Gastroesophageal sphincter (tissue), 4 donors: ENCODE results near the gene ELANE. TPM values are rescaled to one million over a fixed set of nuclear protein-coding genes. Genes with fewer than 3 reads are reported as not detected.

Source experiments
- ATAC-seq: fragments of 150-250 bp; one replicate; pipeline ENCODE4 v1.9.1; 2016; ENCODE audit warnings: mild to moderate bottlenecking, moderate library complexity
- H3K27ac ChIP-seq, 4 donors: fragments of 200-600 bp; sonication (generic) in 3 of 4; 1 replicate in 3 of 4; 2 replicates in 1 of 4; pipeline ENCODE4 v1.5.1; 2016 to 2019
- H3K27me3 ChIP-seq: fragments of 200-600 bp; sonication (generic); one replicate; pipeline ENCODE4 v1.5.1; 2019
- H3K36me3 ChIP-seq, 2 donors: fragments of 200-600 bp; sonication (generic); one replicate each; pipeline ENCODE4 v1.5.1; 2019; ENCODE audit warnings: control low read depth in 1 of 2
- H3K4me1 ChIP-seq, 3 donors: fragments of 200-600 bp; sonication (generic); 1 replicate in 2 of 3; 2 replicates in 1 of 3; pipeline ENCODE4 v1.5.1; 2016 to 2019; ENCODE audit warnings: control low read depth in 2 of 3
- H3K4me3 ChIP-seq, 2 donors: fragments of 200-600 bp; sonication (generic); one replicate each; pipeline ENCODE4 v1.5.1; 2019; ENCODE audit warnings: mild to moderate bottlenecking in 1 of 2, moderate library complexity in 1 of 2
- H3K9me3 ChIP-seq, 3 donors: fragments of 200-600 bp; sonication (generic); one replicate each; pipeline ENCODE4 v1.5.1; 2017 to 2019; ENCODE audit warnings: control low read depth in 2 of 3
- EP300 ChIP-seq: sonication (generic); formaldehyde crosslinking; IDR thresholded peaks from one replicate; pipeline ENCODE4 v1.6.1; 2017; ENCODE audit warnings: antibody characterized with exemption, mild to moderate bottlenecking
- POLR2A ChIP-seq, 2 donors: fragments of 450-650 bp; IDR thresholded peaks; one replicate each; pipeline ENCODE4 v1.6.1; 2017; ENCODE audit warnings: antibody characterized with exemption in 2 of 2, mild to moderate bottlenecking in 2 of 2, moderate library complexity in 1 of 2
- POLR2AphosphoS5 ChIP-seq: sonication (generic); formaldehyde crosslinking; IDR thresholded peaks from one replicate; pipeline ENCODE4 v1.6.1; 2017; ENCODE audit warnings: antibody characterized with exemption
- WGBS, 2 donors: methylation state at CpG; one replicate each; pipeline ENCODE4 v1.1.5; 2018; ENCODE audit warnings: low coverage in 1 of 2; 5-methylcytosine and 5-hydroxymethylcytosine counted together
- total RNA-seq, 4 donors: library from RNA; depleted of rRNA; stranded (reverse); fragments of >200 nt; gene quantifications; one replicate each; pipeline ENCODE4 v1.1.0, GENCODE V29; 2016
- TF ChIP-seq, protein P1 (sequence below), 4 experiments: fragments of 200-600 bp in 2 of 4; fragments of 450-650 bp in 2 of 4; sonication (generic) in 1 of 4; IDR thresholded peaks; one replicate each; pipeline ENCODE4 v1.5.1; 2017 to 2019; ENCODE audit warnings: antibody characterized with exemption in 4 of 4, mild to moderate bottlenecking in 2 of 4, moderate library complexity in 2 of 4

ELANE gene
- total RNA-seq, 4 donors from 2014 or later = 0.49 to 2.3 (median 1.7) TPM

GRCh38 chr19:811506-812048 is 40.5 kb upstream of the ELANE start:
- 80 to 89% methylated on average over 1 to 14 of the region's 20 CpGs for WGBS, 2 donors
- peaks cover 4 to 71% of the 10 kb centered on the region in 2 donors for H3K36me3 ChIP-seq
- ATAC-seq = no peak

GRCh38 chr19:812049-812746 is 39.9 kb upstream of the ELANE start:
- TF ChIP-seq POLR2A (IDR thresholded peaks at IDR 0.05) (no peak), EP300 (no peak), POLR2AphosphoS5 (no peak)
- TF ChIP-seq, protein P1, sequence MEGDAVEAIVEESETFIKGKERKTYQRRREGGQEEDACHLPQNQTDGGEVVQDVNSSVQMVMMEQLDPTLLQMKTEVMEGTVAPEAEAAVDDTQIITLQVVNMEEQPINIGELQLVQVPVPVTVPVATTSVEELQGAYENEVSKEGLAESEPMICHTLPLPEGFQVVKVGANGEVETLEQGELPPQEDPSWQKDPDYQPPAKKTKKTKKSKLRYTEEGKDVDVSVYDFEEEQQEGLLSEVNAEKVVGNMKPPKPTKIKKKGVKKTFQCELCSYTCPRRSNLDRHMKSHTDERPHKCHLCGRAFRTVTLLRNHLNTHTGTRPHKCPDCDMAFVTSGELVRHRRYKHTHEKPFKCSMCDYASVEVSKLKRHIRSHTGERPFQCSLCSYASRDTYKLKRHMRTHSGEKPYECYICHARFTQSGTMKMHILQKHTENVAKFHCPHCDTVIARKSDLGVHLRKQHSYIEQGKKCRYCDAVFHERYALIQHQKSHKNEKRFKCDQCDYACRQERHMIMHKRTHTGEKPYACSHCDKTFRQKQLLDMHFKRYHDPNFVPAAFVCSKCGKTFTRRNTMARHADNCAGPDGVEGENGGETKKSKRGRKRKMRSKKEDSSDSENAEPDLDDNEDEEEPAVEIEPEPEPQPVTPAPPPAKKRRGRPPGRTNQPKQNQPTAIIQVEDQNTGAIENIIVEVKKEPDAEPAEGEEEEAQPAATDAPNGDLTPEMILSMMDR (IDR thresholded peaks at IDR 0.05) = no peak
- Histone ChIP-seq H3K27me3 (no peaks in the 10 kb centered on the region), H3K36me3 (peaks cover 4 to 65% of the 10 kb centered on the region in 2 donors), H3K9me3 (no peaks in the 10 kb centered on the region), H3K27ac (no peak overlapping the region), H3K4me3 (no peak overlapping the region), H3K4me1 (peaks cover 0 to under 1% (median 0%) of the 10 kb centered on the region in 3 donors)
- 81 to 83% methylated on average over 2 to 14 of the region's 80 CpGs for WGBS, 2 donors
- ATAC-seq = no peak

More at GRCh38 chr19:811506-812048, 40.5 kb upstream of the ELANE start:
- Histone ChIP-seq H3K4me3 (no peak overlapping the region), H3K27ac (no peak overlapping the region), H3K4me1 (peaks cover 0 to 7% (median 0%) of the 10 kb centered on the region in 3 donors), H3K27me3 (no peaks in the 10 kb centered on the region), H3K9me3 (no peaks in the 10 kb centered on the region)
- TF ChIP-seq POLR2A (IDR thresholded peaks at IDR 0.05) (no peak), EP300 (no peak), POLR2AphosphoS5 (no peak)
- TF ChIP-seq, protein P1 (IDR thresholded peaks at IDR 0.05) = no peak

GRCh38 chr19:812747-813218 is 39.3 kb upstream of the ELANE start:
- ATAC-seq = no peak
- H3K4me3 ChIP-seq = no peak overlapping the region
- 97% methylated on average over 6 of the region's 72 CpGs; no CpG with 5 or more reads in 1 of the 2 donors for WGBS, 2 donors
- TF ChIP-seq, protein P1 (IDR thresholded peaks at IDR 0.05) = no peak
- no peak for TF ChIP-seq POLR2AphosphoS5
- TF ChIP-seq EP300 = no peak
- TF ChIP-seq POLR2A (IDR thresholded peaks at IDR 0.05) = no peak
- no peak overlapping the region for H3K27ac ChIP-seq
- H3K27me3 ChIP-seq = no peaks in the 10 kb centered on the region
- peaks cover 4 to 59% of the 10 kb centered on the region in 2 donors for H3K36me3 ChIP-seq
- no peaks in the 10 kb centered on the region for H3K9me3 ChIP-seq
- no peaks in the 10 kb centered on the region for H3K4me1 ChIP-seq

DNA sequence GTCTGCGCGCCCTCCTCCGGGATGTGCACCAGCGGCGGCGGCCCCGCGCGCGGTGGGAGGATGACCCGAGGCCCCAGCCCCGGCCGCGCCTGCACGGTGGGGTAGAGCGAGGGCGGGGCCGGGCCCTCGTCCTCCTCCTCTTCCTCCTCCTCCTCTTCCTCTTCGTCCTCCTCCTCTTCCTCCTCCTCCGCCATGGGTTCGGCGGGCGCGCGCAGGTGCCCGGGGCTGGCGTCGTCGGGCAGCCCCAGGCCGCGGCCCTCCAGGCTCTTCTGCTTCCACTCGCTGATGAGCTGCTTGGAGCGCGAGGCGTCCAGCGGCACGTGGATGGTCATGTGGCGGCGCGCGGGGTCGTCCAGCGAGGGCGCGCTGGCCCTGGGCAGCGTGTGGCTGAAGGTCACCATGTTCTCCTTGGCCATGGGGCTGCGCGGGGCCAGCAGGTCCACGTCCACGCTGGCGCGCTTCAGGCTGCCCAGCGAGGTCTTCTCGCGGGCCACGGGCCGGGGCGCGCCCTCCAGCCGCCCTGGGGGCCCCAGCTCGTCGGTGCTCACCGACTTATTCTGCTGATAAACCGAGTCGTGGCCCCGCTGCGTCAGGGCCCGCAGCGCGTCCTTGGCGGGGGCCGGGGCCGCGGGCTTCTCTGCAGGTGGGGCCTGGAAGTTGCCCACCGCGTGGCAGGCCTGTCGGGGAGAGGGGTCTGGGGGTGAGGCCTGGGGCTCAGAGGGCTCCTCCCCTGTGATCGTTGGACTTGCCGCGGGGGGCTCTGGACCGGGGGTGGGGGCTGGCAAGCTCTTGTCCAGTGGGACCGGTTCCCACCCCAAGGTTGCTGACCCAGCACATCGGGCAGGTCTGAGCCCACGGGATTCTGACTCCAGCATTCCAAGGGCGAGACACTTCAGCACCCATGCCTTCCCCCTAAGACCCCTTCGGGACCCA is 38.6 kb upstream of the ELANE start:
- H3K27me3 ChIP-seq = no peaks in the 10 kb centered on the region
- H3K9me3 ChIP-seq = no peaks in the 10 kb centered on the region
- TF ChIP-seq POLR2AphosphoS5 (no peak), POLR2A (IDR thresholded peaks at IDR 0.05) (no peak), EP300 (no peak)
- TF ChIP-seq, protein P1 (IDR thresholded peaks at IDR 0.05) = no peak
- no peak overlapping the region for H3K27ac ChIP-seq
- H3K4me3 ChIP-seq = no peak overlapping the region
- peaks cover 4 to 52% of the 10 kb centered on the region in 2 donors for H3K36me3 ChIP-seq
- no peak for ATAC-seq
- WGBS, 2 donors = 89 to 100% methylated on average over 1 to 23 of the region's 87 CpGs
- H3K4me1 ChIP-seq = no peaks in the 10 kb centered on the region
